GM12878 (cell line): Measurements from ENCODE around the gene PLEKHM2.

Source experiments
- CBFB ChIP-seq: IDR thresholded peaks from 2 replicates; pipeline ENCODE4 v1.6.1; 2016; ENCODE audit warnings: antibody characterized with exemption, low read depth
- CTCF ChIP-seq, 3 experiments: IDR thresholded peaks in 2 of 3; conservative IDR thresholded peaks in 1 of 3; 2 replicates each; pipeline ENCODE4 v1.5.1; 2011; ENCODE audit warnings: low read depth in 3 of 3, low read length in 3 of 3, mild to moderate bottlenecking in 3 of 3, control low read depth in 2 of 3, moderate library complexity in 2 of 3, inconsistent platforms in 1 of 3, mixed read lengths in 1 of 3; ENCODE audit not compliant: control insufficient read depth in 2 of 3, insufficient read depth in 1 of 3; ENCODE audit errors: extremely low read depth in 1 of 3
- DPF2 ChIP-seq: fragments of 450-650 bp; IDR thresholded peaks from 2 replicates; pipeline ENCODE4 v1.6.1; 2017; ENCODE audit warnings: mild to moderate bottlenecking
- HCFC1 ChIP-seq: fragments of 150-350 bp; IDR thresholded peaks from 2 replicates; pipeline ENCODE4 v1.6.1; 2014; ENCODE audit warnings: low read length

- TF ChIP-seq CTCF (IDR thresholded peaks at IDR 0.05 in 2 of 3, conservative IDR thresholded peaks at IDR 0.05 in 1 of 3; ENCODE audit: control insufficient read depth in 2 of 3, extremely low read depth in 1 of 3, insufficient read depth in 1 of 3, low read depth in 3 of 3, low read length in 3 of 3) (no peak), DPF2 (no peak), HCFC1 (no peak), CBFB (no peak)
These were observed 47.7 kb upstream of the PLEKHM2 start for GRCh38 chr1:15636436-15636835.
